NCI-H460 (cell line): ENCODE data around the gene SLC22A4. TPM values are rescaled to one million over a fixed set of nuclear protein-coding genes. Genes with fewer than 3 reads are reported as not detected.
A peak's percentile ranks its signal among the peaks of the same experiment; 100 is the strongest.

Experiments used
- DNase-seq: peaks from one replicate; pipeline ENCODE4 v3.0.0-alpha.2; 2016; ENCODE audit warnings: low read depth; ENCODE audit errors: extremely low read depth
- polyA plus RNA-seq: library from polyadenylated mRNA; depleted of rRNA; stranded (reverse); fragments of >200 nt; gene quantifications from 2 replicates; pipeline ENCODE4 v1.2.3, GENCODE V29; 2014; cell fraction: nucleus; rRNA removed
- total RNA-seq: library from RNA; depleted of rRNA; stranded (reverse); fragments of >200 nt; shearing (Covaris generic); gene quantifications from 2 replicates; pipeline ENCODE4 v1.2.3, GENCODE V29; 2014; rRNA removed

Gene SLC22A4
- 4.3 and 5.6 TPM in 2 replicates for total RNA-seq
- polyA plus RNA-seq, result 3.8 and 5.7 TPM in 2 replicates

DNA sequence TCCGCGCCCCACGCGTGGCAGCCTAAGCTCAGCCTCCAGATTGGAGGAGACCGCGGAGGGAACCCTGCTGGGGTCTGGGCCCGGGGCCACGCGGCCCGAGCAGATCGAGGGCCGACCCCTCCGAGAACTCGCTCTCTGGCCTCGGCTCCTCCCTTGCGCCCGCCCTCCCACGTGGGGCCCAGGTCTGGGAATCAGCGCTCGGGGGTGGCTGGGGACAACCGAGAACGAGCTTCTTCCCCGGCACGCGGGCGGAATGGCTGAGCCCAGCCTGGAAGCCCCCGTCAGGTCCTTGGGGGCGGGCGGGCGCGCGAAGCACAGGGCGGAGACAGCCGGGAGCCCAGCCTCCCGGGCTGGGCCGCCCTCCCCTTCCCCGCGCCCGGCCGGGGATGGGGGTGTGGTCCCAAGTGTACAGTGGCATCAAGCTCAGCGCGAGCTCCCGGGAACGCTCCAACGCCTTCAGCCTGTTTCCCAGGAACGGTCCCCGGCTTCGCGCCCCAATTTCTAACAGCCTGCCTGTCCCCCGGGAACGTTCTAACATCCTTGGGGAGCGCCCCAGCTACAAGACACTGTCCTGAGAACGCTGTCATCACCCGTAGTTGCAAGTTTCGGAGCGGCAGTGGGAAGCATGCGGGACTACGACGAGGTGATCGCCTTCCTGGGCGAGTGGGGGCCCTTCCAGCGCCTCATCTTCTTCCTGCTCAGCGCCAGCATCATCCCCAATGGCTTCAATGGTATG is at the start of gene SLC22A4:
Gene SLC22A4 (plus strand): TSS at position 403 of the 736 bp plus-strand sequence. CDS start 223 bp downstream, at position 626.
- DNase-seq, result peak; percentile 85

DNA sequence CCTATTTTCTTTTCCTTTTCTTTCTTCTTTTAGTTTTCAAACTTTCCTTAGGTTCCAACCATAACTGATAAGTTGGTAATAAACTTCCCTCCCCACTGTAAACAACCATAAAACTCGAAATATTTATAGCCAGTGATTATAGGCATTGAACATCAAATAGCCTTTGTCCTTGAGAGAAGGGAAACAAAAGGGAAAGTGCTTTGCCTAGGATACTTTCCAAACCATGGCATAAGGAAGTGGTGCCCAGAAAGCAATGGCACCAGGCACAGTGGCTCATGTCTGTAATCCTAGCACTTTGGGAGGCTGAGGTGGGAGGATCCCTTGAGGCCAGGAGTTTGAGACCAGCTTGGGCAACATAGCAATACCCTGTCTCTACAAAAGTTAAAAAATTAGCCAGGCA is 48.6 kb upstream of the SLC22A4 start:
- no peak for DNase-seq

DNA sequence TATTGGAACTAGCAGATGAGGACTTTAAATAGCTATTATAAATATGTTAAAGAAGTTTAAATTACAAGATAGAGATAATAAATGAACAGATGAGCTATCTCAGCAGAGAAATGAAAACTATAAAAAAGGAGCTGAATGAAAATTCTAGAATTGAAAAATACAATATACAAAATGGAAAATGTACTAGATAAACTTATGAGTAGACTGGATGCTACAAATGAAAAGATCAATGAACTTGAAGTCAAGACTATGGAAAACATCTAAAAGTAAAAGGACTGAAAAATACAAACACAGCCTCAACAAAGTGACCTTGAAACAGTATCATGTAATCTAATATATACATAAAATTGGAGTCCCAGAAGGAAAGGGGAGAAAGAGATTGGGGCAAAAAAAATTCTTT is 47.4 kb upstream of the SLC22A4 start:
- no peak for DNase-seq

DNA sequence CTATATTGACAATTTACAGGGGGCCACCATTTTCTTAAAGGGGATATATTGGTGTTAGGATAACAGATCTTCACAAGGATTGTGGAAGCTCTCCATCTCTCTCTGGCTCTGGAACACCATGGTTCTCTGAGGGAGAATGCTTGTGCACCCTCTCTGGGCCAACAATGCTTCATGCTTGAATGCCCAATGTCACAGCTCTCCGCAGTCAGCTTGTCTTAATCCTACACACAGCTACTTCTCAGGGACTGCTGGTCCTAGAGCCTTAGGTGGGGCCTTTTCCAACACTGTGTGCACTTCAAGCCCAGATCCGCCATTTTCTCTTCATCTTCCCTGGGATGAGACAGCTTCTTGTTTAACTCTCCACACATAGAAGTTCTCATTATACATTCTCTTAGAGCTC is 43.6 kb upstream of the SLC22A4 start:
- DNase-seq, result no peak

DNA sequence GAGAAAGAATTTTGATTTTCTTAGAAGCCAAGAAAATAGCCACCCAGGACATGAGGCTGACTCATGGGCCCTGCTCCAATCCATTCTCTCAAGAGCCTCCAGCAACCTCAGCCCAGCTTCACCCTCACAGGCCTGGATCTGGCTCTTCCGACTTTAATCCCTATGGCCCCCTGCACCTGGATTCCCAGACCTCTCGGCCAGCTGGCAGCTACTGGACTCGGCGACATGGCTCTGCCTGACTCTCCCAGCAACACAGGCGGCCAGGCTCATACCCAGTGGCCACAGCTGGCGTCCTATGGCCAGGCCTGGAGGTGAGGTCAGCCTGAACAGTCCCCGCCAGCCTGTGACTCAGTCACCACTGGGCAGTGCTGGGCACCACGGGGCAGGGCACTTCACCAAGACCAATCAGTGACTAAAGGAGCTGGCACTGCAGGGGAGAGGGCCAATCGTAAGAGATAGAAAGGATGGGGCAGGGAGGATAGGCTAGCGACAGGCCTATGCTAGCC is 42.9 kb upstream of the SLC22A4 start:
- no peak for DNase-seq

DNA sequence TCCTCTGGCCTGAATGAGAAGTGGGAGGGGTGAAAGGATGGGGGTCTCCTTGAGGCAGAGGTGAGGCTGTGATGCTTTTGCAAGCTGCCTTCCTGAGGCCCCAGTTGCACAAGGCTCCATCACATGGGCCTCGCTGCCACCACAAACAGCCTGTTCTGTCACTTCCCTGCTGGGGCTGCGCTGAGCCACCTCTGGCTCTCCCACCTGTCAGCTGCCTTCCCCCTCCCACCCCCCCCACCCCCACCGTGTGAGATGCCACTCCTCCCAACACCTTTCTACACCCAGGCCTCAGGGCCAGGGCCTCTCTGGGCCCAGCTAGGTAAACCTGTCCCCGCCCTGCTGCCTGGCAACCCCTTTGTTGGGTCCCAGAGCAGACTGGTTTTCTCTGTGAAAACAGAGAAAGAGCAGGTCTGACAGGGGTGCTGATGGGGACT is 41.2 kb upstream of the SLC22A4 start:
- DNase-seq, result no peak

DNA sequence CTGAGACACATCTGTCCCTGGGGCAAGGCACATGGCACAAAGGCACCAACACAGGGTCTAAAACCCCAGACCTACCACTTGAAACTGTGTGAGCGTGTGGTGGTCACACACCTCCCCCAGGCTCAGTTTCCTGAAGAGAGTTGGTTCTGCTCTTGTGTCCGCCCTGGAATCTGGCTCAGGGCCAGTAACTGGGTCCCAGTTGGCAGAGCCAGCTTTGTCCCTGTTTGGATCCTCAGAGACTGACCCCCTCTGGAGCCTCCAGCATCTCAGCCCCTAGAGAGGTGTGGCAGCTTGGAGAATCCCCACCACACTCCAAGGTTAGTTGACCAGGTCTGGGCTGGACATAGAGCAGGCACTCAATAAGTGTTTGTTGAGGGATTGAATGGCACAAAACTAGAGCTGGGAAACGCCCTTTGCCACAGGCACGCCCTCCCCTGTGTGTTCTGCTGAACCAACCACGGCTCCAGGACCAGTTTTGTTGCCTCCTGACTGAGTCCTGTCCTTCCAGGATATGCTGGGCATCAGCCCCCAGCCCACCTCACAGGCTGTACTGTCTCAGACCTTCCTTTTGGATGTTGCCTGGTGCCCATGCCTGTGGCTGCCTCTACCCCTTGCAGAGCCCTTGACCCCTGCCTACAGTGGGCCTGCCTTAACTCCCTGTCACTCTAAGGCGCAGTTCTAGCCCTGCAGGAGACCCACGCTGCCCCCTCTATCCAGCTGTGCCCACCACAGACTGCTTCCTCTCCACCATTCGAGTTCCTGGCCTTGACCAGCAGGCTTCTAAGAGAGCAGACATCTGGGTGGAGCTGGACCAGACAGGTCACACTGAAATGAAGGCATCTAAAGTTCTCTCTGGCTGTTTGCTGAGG is 40.5 kb upstream of the SLC22A4 start:
- DNase-seq, result no peak

DNA sequence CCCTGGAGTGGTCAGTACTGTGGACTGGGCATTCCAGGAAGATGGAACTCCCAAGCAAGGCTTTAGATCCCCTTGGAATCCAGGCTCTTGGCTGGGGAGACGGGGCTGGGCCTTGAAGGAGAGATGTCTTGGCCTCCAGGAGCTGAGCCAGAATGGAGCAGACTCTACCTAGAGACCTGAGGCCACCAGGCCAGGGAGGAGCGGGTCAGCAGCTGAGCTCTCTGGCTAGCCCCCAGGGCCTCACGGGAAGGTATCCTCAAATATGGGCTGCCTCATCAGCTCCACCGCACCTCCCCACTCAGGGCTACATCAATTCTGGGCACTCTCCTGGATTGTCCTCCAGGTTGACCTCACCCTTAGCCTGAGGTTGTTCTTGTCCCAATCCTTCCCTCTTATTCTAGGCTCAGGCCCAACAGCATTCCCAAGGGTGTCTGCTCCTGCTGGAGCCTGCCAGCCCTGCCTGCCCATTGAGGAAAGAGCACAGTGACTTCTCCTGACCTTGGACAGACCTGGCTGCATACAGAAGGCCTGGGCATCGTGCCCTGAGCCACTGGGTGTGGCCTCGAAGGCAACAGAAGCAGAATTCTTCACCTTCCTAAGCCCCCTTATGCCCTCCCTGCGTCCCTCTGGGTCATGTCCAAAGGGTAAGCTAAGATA is 39.7 kb upstream of the SLC22A4 start:
- DNase-seq, result no peak

DNA sequence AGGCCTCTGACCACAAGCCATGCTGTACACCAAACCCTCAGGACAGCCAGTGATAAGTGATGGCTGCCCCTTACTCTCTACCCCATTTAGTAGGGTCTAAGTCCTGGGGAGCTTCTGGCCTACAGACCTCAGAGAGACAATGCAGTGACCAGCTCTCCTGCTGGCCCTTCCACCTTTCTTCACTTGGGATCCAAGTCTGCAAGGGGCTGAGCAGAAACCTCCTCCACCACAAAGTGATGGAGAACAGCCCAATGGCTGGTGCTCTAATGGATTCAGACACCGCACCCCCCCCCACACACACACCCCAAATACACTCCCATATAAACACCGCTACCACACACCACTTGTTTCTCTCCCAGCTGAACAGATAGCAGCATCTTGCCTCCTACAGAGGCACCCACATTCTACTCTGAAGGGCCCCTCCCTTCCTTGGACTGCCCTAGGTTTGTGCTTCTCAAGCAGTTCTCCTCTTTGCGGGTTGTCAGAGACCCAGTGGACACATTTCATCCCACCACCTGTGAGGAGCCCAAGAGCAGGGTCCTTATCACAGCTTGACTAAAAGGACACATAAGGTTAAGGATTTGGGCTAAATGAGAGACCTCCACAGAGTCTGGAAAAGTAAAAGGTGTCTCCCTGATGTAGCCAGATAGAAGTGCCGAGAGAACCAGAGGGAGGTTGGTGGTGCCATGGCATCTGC is 38.0 kb upstream of the SLC22A4 start:
- DNase-seq, result no peak

DNA sequence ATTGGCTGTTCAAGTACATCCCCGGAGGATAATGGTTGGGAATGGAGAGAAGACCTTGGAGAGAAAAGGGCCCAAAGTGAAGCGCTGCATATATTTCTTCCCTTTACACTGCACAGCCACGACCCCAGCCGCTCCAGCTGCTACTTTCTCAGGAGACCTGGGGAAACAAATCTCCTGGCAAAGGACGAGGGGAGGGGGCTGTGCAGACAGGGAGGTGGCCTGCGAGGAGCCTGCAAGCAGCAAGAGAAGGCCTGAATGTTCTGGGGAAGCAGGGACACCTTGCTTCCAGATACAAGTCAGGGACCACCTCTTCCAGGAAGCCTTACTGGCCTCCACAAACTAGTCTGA is 37.4 kb upstream of the SLC22A4 start:
- no peak for DNase-seq

DNA sequence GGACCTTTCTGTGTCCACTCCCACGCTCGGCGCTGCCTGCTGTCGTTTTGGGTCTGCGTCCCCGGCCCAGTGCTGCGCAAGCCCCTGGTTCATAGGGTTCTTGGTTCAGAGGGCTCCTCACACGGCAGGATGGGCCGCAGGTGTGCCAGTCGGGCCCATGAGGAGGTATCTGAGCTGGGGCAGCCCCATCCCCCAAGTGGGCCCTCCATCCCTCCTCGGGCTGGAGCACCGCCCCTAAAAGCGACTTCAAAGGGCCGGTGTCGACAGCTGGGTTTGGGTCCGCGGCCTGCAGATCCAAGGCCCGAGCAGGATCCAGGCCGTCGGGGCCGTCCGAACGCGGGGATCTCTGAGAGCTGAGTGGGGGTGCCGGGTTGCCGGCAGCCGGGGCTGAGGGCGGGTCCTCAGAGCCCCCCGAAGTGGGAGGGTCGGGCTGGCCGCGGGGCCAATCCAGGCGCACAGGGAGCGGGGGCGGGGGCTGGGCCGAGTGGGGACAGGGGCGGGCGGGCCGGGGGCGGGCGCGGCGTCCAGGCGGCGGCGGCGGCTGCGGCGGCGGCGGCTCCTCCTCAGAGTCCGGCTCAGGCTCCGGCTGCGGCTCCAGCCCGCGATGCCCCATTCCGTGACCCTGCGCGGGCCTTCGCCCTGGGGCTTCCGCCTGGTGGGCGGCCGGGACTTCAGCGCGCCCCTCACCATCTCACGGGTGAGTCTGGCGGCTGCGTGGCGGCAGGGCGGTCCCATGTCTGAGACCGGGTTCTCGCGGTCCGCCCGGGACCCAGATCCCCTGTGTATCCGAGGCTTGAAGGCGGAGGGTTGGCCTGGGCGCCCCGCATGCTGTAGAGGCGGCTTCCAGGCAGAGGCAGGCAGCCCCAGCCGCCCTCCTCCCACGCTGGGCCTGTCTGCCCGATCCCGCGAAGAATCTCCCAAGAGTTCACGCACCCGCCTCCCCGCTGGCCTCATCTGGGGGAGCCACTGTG is 36.8 kb upstream of the SLC22A4 start, which contains the start of gene PDLIM4:
Gene PDLIM4 (plus strand): TSS at position 566 of the 971 bp plus-strand sequence. CDS start 39 bp downstream, at position 605.
- DNase-seq, result no peak

DNA sequence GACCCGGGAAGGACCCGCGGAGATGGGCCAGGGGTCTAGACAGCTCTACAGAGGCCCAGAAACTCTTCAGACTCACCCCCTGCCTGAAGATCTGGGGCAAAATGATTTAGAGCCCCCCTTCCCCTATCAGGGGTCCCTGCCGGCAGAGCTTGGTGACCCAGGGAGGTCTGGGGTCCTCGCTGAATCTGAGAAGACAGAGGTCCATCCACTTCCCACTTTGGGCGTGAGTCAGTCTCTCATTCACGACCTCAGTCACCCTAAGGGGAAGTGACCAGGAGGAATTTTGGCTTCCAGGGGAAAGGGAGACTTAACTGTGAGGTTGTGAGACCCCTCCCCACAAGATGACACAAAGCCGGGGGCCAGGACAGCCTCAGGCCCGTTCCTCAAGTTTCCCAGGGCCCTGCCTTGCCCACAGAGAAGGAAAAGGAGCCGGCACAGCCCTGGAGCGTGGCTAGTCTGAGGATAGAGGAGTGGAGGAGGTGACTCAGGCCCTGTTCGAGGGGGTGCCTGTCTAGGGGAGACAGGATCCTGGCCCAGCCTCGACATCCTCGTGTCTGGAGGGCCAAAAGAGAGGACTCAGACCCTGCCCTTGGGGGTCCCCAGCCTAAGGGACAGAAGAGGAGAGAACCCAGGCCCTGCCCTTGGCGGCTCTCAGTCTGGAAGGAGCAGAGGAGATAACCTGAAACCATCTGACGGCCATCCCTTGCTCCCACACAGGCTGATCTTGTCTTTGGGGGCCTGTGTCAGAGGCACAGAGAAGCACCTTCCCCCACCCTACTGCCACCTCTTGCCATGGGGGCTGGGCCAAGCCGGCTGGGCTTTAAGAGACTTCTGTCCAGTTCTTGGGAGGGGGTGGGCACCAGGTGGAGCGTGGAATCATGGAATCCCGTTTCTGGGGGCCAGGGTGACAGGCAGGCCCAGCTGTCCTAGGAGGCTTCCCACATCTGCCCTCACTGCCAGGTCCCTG is 35.8 kb upstream of the SLC22A4 start:
- DNase-seq, result no peak

DNA sequence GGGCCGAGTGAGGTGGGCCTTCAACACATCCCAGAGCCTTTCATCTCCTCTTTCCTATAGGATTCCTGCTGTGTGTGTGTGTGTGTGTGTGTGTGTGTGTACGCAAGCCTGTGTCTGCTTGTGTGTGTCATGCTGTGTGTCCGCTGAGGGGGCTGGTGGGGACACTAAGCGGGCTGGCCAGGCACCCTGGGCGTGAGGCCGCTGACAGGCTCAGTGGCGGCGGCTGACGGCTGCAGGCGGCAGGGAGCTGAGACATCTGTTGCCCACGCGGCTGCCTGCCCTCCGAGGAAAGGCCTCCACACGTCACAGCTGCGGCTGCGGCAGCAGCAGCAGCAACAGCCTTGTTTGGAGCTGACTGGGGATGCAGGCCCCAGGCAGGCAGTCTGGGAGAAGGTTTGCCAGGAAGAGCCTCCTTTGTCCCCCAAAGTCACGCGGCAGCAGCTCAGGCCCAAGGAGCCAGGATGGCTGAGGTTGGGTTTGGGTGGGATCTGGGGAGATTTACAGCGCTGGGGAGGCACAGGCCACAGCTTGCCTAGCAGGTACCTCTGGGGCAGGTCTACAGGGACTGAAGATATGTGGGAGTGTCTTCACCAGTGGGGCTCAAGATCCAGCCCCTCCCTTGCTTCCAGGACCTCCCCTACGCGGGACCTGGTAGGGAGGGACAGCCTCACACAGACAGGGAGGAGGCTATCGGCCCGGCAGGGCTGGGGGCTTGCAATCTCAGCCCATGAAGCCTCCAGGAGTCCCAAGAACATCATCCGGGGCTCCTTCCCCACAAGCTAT is 34.9 kb upstream of the SLC22A4 start:
- DNase-seq, result no peak

DNA sequence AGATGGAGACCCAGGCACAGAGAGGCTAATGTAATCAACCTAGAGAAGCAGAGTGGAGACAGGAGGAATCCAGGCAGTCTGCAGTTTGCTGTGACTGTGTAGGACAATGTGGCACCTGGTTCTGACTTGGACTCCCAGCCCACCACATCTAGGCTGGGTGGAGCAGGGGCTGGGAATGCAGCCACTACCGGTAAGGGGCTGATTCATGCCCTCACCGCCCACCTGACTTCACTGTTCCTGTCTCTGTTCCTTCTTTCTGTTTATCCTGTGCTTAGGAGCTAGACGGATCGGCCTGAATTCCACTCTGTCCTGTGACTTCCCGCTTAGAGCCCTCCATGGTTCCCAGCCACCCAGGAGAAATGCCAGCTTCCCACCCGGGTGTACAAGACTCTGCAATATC is 34.1 kb upstream of the SLC22A4 start:
- DNase-seq, result no peak

DNA sequence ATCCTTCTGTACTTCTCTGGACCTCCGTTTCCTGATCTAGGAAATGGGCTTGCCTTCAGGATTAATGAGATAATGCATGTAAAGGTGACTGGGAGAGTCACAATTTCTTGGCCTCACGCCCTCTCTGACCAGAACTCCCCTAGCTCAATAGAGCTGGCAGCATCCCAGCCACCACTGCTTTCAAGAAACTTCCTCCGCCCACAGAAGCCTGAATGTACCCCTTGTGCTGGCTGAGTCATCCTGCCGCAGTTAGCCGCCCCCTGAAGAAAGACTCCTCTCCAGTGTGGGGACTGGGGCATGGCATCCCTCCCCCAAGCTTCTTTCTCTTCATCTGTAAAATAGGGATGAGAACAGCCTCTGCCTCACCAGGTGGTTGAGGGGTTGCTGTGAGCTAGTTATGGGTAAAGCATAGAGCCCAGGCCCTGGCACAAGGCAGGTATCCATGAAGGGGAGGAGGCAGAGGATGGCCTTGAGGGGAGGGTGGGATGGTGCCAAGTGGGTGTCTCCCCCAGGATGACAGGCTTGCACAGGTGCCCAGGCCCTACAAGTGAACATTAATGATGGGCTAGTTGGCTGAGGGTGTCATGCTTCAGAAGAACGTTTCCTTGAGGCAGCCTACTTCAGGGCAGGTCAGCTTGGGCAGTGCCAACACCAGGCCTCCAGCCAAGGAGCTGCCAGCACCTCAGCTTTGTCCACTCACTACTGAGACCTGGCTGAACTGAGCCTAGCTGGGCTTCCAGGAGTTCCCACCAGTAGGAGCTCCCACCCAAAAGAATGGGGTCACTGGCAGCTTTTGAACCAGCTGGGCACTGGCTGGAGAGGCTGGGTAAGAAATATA is 33.3 kb upstream of the SLC22A4 start:
- no peak for DNase-seq
